ENCODE data around the gene CST9.

CST9 gene

DNA sequence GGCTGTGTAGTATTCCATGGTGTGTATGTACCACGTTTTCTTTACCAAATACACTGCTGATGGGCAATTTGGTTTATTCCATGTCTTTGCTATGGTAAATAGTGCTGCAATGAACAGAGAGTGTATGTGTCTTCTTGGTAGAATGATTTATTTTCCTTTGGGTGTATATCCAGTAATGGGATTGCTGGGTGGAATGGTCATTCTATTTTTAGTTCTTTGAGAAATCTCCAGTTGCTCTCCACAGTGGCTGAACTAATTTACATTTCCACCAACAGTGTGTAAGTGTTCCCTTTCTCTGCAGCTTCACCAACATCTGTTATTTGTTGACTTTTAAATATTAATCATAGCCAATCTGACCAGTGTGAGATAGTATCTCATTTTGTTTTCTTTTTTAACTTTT is 51.3 kb downstream of the CST9 start:
- TF ChIP-seq, protein P1, sequence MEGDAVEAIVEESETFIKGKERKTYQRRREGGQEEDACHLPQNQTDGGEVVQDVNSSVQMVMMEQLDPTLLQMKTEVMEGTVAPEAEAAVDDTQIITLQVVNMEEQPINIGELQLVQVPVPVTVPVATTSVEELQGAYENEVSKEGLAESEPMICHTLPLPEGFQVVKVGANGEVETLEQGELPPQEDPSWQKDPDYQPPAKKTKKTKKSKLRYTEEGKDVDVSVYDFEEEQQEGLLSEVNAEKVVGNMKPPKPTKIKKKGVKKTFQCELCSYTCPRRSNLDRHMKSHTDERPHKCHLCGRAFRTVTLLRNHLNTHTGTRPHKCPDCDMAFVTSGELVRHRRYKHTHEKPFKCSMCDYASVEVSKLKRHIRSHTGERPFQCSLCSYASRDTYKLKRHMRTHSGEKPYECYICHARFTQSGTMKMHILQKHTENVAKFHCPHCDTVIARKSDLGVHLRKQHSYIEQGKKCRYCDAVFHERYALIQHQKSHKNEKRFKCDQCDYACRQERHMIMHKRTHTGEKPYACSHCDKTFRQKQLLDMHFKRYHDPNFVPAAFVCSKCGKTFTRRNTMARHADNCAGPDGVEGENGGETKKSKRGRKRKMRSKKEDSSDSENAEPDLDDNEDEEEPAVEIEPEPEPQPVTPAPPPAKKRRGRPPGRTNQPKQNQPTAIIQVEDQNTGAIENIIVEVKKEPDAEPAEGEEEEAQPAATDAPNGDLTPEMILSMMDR (IDR thresholded peaks at IDR 0.05; ENCODE audit: low read depth, low read length): no peak
- Histone ChIP-seq H3K4me1 (no peaks in the 10 kb centered on the region), H3K27me3 (peaks cover 4% of the 10 kb centered on the region; the same call in 1 of the 2 replicates), H3K9me3 (no peaks in the 10 kb centered on the region), H3K4me3 (ENCODE audit: low read depth, low read length) (no peak overlapping the region), H3K36me3 (no peaks in the 10 kb centered on the region)
- no peak for DNase-seq

Data from BE2C (cell line).